ENCODE measurements around the gene DNAH2. TPM values are rescaled to one million over a fixed set of nuclear protein-coding genes. Genes with fewer than 3 reads are reported as not detected.

DNAH2 gene
- total and polyA plus RNA-seq, 2 of the 8 experiments (the other 6 are each of a cell fraction or from before 2014, with no cell fraction given) = 0.13 to 0.18 TPM

- TF ChIP-seq, protein P1, sequence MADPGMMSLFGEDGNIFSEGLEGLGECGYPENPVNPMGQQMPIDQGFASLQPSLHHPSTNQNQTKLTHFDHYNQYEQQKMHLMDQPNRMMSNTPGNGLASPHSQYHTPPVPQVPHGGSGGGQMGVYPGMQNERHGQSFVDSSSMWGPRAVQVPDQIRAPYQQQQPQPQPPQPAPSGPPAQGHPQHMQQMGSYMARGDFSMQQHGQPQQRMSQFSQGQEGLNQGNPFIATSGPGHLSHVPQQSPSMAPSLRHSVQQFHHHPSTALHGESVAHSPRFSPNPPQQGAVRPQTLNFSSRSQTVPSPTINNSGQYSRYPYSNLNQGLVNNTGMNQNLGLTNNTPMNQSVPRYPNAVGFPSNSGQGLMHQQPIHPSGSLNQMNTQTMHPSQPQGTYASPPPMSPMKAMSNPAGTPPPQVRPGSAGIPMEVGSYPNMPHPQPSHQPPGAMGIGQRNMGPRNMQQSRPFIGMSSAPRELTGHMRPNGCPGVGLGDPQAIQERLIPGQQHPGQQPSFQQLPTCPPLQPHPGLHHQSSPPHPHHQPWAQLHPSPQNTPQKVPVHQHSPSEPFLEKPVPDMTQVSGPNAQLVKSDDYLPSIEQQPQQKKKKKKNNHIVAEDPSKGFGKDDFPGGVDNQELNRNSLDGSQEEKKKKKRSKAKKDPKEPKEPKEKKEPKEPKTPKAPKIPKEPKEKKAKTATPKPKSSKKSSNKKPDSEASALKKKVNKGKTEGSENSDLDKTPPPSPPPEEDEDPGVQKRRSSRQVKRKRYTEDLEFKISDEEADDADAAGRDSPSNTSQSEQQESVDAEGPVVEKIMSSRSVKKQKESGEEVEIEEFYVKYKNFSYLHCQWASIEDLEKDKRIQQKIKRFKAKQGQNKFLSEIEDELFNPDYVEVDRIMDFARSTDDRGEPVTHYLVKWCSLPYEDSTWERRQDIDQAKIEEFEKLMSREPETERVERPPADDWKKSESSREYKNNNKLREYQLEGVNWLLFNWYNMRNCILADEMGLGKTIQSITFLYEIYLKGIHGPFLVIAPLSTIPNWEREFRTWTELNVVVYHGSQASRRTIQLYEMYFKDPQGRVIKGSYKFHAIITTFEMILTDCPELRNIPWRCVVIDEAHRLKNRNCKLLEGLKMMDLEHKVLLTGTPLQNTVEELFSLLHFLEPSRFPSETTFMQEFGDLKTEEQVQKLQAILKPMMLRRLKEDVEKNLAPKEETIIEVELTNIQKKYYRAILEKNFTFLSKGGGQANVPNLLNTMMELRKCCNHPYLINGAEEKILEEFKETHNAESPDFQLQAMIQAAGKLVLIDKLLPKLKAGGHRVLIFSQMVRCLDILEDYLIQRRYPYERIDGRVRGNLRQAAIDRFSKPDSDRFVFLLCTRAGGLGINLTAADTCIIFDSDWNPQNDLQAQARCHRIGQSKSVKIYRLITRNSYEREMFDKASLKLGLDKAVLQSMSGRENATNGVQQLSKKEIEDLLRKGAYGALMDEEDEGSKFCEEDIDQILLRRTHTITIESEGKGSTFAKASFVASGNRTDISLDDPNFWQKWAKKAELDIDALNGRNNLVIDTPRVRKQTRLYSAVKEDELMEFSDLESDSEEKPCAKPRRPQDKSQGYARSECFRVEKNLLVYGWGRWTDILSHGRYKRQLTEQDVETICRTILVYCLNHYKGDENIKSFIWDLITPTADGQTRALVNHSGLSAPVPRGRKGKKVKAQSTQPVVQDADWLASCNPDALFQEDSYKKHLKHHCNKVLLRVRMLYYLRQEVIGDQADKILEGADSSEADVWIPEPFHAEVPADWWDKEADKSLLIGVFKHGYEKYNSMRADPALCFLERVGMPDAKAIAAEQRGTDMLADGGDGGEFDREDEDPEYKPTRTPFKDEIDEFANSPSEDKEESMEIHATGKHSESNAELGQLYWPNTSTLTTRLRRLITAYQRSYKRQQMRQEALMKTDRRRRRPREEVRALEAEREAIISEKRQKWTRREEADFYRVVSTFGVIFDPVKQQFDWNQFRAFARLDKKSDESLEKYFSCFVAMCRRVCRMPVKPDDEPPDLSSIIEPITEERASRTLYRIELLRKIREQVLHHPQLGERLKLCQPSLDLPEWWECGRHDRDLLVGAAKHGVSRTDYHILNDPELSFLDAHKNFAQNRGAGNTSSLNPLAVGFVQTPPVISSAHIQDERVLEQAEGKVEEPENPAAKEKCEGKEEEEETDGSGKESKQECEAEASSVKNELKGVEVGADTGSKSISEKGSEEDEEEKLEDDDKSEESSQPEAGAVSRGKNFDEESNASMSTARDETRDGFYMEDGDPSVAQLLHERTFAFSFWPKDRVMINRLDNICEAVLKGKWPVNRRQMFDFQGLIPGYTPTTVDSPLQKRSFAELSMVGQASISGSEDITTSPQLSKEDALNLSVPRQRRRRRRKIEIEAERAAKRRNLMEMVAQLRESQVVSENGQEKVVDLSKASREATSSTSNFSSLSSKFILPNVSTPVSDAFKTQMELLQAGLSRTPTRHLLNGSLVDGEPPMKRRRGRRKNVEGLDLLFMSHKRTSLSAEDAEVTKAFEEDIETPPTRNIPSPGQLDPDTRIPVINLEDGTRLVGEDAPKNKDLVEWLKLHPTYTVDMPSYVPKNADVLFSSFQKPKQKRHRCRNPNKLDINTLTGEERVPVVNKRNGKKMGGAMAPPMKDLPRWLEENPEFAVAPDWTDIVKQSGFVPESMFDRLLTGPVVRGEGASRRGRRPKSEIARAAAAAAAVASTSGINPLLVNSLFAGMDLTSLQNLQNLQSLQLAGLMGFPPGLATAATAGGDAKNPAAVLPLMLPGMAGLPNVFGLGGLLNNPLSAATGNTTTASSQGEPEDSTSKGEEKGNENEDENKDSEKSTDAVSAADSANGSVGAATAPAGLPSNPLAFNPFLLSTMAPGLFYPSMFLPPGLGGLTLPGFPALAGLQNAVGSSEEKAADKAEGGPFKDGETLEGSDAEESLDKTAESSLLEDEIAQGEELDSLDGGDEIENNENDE (IDR thresholded peaks at IDR 0.05; ENCODE audit: insufficient replicate concordance, low read length) = no peak
- TF ChIP-seq ZNF274 (IDR thresholded peaks at IDR 0.05; ENCODE audit: borderline replicate concordance, extremely low read depth, low read length) (no peak), MAFK (IDR thresholded peaks at IDR 0.05; ENCODE audit: low read depth, low read length) (no peak), ASH2L (IDR thresholded peaks at IDR 0.05; ENCODE audit: low read length) (no peak), CEBPB (IDR thresholded peaks at IDR 0.05; ENCODE audit: low read depth, low read length) (no peak), RXRA (IDR thresholded peaks at IDR 0.05; ENCODE audit: insufficient read depth, low read depth, low read length) (no peak), FOSL1 (IDR thresholded peaks at IDR 0.05; ENCODE audit: insufficient read depth, low read depth, low read length) (no peak), TAF7 (optimal IDR thresholded peaks at IDR 0.05; ENCODE audit: borderline replicate concordance, low read depth, low read length) (peak; percentile 98), CREB1 (IDR thresholded peaks at IDR 0.05) (0 out of 2 replicates have a peak, but pooled peaks have one; percentile 49), BRCA1 (IDR thresholded peaks at IDR 0.05; ENCODE audit: low read depth, low read length) (no peak), CBX8 (IDR thresholded peaks at IDR 0.05; ENCODE audit: borderline replicate concordance, low read depth, low read length) (no peak)
These were observed 30.3 kb upstream of the DNAH2 start, which contains the start of gene TP53 (continued) for GRCh38 chr17:7687072-7687907.
